ENCODE measurements around the gene RTF2.

DNA sequence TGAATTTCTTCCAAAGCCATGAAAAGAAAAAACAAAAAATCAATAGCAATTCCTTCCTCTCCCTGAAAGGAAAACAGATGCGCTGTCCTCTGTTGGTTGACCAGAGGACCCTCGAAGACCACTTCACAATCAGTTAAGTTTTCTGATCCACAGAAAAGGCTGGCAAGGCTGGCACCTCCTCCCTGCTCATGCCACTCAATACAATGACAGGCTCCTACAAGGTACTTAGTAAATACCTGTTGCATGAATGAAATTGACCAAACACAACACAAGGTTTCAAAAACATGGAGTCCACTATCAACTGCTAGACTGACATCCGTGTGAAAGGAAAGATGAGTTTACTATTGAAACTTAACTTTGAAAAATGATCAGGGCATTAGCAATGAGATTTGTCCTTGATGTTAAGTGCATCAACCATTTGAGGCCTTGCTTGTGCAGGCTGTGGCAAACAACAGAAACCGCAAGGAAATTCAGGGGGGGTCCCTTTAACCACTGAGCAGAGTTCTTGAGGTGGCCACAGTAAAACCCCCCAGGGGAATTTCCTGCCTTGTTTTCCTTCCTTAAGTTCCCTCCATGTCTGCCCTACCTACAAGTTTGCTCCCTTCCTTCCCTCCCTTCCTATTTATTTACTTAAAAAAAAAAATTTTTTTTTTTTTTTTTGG is 27.9 kb upstream of the RTF2 start:
- TF ChIP-seq CTCF (IDR thresholded peaks at IDR 0.05 in 4 of 5, conservative IDR thresholded peaks at IDR 0.05 in 1 of 5) (no peak), POLR2A (IDR thresholded peaks at IDR 0.05) (no peak)
